GM23338 (cell line): ENCODE results near the gene ARID1B. TPM values are rescaled to one million over a fixed set of nuclear protein-coding genes. Genes with fewer than 3 reads are reported as not detected.
A peak's percentile ranks its signal among the peaks of the same experiment; 100 is the strongest.

Experiments used
- ATAC-seq: fragments of 200-7000 bp; cut with Tn5 transposase; 3 replicates; pipeline ENCODE4 v1.9.1; 2020
- DNase-seq: peaks from one replicate; pipeline ENCODE4 v3.0.0-alpha.2; 2015; ENCODE audit warnings: low spot score
- H2AFZ ChIP-seq: fragments of 200-600 bp; sonication (generic); 2 replicates; pipeline ENCODE4 v1.8.0; 2016; ENCODE audit warnings: antibody characterized with exemption, mild to moderate bottlenecking, moderate library complexity
- H3F3A ChIP-seq: fragments of 200-600 bp; sonication (generic); replicated peaks from 2 replicates; pipeline ENCODE4 v1.8.0; 2017; ENCODE audit warnings: antibody characterized with exemption, mixed run types, low read depth
- H3K27ac ChIP-seq: fragments of 200-600 bp; sonication (generic); 2 replicates; pipeline ENCODE4 v1.6.1; 2016; ENCODE audit warnings: low read depth
- H3K27me3 ChIP-seq: fragments of 200-600 bp; sonication (generic); 2 replicates; pipeline ENCODE4 v1.8.0; 2016; ENCODE audit warnings: mild to moderate bottlenecking, mixed run types, moderate library complexity; ENCODE audit not compliant: insufficient read depth
- H3K36me3 ChIP-seq: fragments of 200-600 bp; sonication (generic); 2 replicates; pipeline ENCODE4 v1.8.0; 2016; ENCODE audit warnings: mild to moderate bottlenecking; ENCODE audit not compliant: insufficient read depth
- H3K4me1 ChIP-seq: fragments of 200-600 bp; sonication (generic); 2 replicates; pipeline ENCODE4 v1.8.0; 2016; ENCODE audit warnings: mild to moderate bottlenecking, moderate library complexity; ENCODE audit not compliant: insufficient read depth
- H3K4me2 ChIP-seq: fragments of 200-600 bp; sonication (generic); 2 replicates; pipeline ENCODE4 v1.7.1; 2017; ENCODE audit warnings: mixed run types
- H3K4me3 ChIP-seq: fragments of 200-600 bp; sonication (generic); 2 replicates; pipeline ENCODE4 v1.6.1; 2016; ENCODE audit warnings: mixed run types
- H3K79me2 ChIP-seq: fragments of 200-600 bp; sonication (generic); replicated peaks from 2 replicates; pipeline ENCODE4 v1.8.0; 2017; ENCODE audit warnings: mild to moderate bottlenecking; ENCODE audit not compliant: insufficient read depth
- H3K9me2 ChIP-seq: fragments of 200-600 bp; sonication (generic); 2 replicates; pipeline ENCODE4 v1.8.0; 2017; ENCODE audit not compliant: insufficient read depth
- H4K20me1 ChIP-seq: fragments of 200-600 bp; sonication (generic); replicated peaks from 2 replicates; pipeline ENCODE4 v1.8.0; 2017; ENCODE audit warnings: mild to moderate bottlenecking; ENCODE audit not compliant: insufficient read depth
- H3K27ac Mint-ChIP-seq: 2 replicates; pipeline ENCODE4 v1.8.0; 2020; ENCODE audit warnings: inconsistent platforms, mild to moderate bottlenecking, moderate library complexity, mixed read lengths
- H3K27me3 Mint-ChIP-seq: 3 replicates; pipeline ENCODE4 v1.8.0; 2022; ENCODE audit warnings: low read depth, mild to moderate bottlenecking, moderate library complexity, mixed read lengths, inconsistent platforms; ENCODE audit not compliant: insufficient read depth, poor library complexity
- H3K36me3 Mint-ChIP-seq: 3 replicates; pipeline ENCODE4 v1.8.0; 2021; ENCODE audit warnings: low read depth, mild to moderate bottlenecking, inconsistent platforms, moderate library complexity, mixed read lengths
- H3K4me1 Mint-ChIP-seq: 3 replicates; pipeline ENCODE4 v1.8.0; 2020; ENCODE audit warnings: mild to moderate bottlenecking, inconsistent platforms, mixed read lengths
- H3K4me3 Mint-ChIP-seq: 3 replicates; pipeline ENCODE4 v1.8.0; 2021; ENCODE audit warnings: moderate library complexity, mild to moderate bottlenecking, inconsistent platforms, mixed read lengths
- H3K9me3 Mint-ChIP-seq: 3 replicates; pipeline ENCODE4 v1.8.0; 2020; ENCODE audit warnings: moderate library complexity, mild to moderate bottlenecking, inconsistent platforms, mixed read lengths
- CREB1 ChIP-seq: fragments of 250-450 bp; sonication (Bioruptor Pico); IDR thresholded peaks from 2 replicates; pipeline ENCODE4 v1.5.0; 2020; ENCODE audit warnings: low read depth, mild to moderate bottlenecking, moderate library complexity
- ETS1 ChIP-seq: IDR thresholded peaks from 2 replicates; pipeline ENCODE4 v1.6.1; 2016; ENCODE audit warnings: antibody characterized with exemption
- EZH2 ChIP-seq: fragments of 200-600 bp; sonication (generic); IDR thresholded peaks from one replicate; pipeline ENCODE4 v1.8.0; 2017; ENCODE audit warnings: antibody characterized with exemption, mild to moderate bottlenecking, low read depth; ENCODE audit not compliant: unreplicated experiment
- EZH2phosphoT487 ChIP-seq: fragments of 200-600 bp; sonication (generic); IDR thresholded peaks from one replicate; pipeline ENCODE4 v1.8.1; 2018; ENCODE audit warnings: antibody characterized with exemption; ENCODE audit not compliant: unreplicated experiment
- POLR2AphosphoS5 ChIP-seq: IDR thresholded peaks from 2 replicates; pipeline ENCODE4 v1.6.1; 2016; ENCODE audit warnings: antibody characterized with exemption, low read depth
- REST ChIP-seq: IDR thresholded peaks from one replicate; pipeline ENCODE4 v1.6.1; 2018; ENCODE audit warnings: antibody characterized with exemption; ENCODE audit not compliant: unreplicated experiment
- STAT1 ChIP-seq: IDR thresholded peaks from one replicate; pipeline ENCODE4 v1.6.1; 2016; ENCODE audit warnings: antibody characterized with exemption; ENCODE audit not compliant: unreplicated experiment
- ZNF462 ChIP-seq: fragments of 250-450 bp; sonication (Bioruptor Pico); IDR thresholded peaks from 2 replicates; pipeline ENCODE4 v1.5.0; 2020; ENCODE audit warnings: mild to moderate bottlenecking, moderate library complexity
- polyA plus RNA-seq: library from polyadenylated mRNA; unstranded; fragments of >200 nt; fragmentation: Nextera tagmentation; extraction: Ambion mirVana; gene quantifications from 2 replicates; pipeline ENCODE4 v1.2.1, GENCODE V29; 2016
- total RNA-seq: library from RNA; depleted of rRNA; stranded (reverse); fragments of >200 nt; shearing (Covaris generic); gene quantifications from 2 replicates; pipeline ENCODE4 v1.2.3, GENCODE V29; 2014
- TF ChIP-seq, protein P1 (sequence below), 2 experiments: fragments of 200-600 bp in 1 of 2; sonication (generic) in 1 of 2; conservative IDR thresholded peaks; 2 replicates each; pipeline versions ENCODE4 v1.5.1 to v1.6.1; 2016 to 2017; ENCODE audit warnings: antibody characterized with exemption in 2 of 2, low read depth in 2 of 2, mild to moderate bottlenecking in 2 of 2, moderate library complexity in 1 of 2

Gene ARID1B
- total and polyA plus RNA-seq, 2 experiments from 2014 or later = 59.3 to 72.2 TPM

GRCh38 chr6:156771761-156772160 is 5.4 kb upstream of the ARID1B start:
- no peak overlapping the region for H3K4me3 ChIP-seq
- 0 out of 2 replicates have a peak, but pooled peaks cover 4% of the 10 kb centered on the region for H3F3A ChIP-seq
- H3K27me3 ChIP-seq = no peaks in the 10 kb centered on the region
- DNase-seq = no peak
- H3K9me3 Mint-ChIP-seq = no peaks in the 10 kb centered on the region
- no peak for ATAC-seq
- H3K4me1 Mint-ChIP-seq = peaks cover 51% of the 10 kb centered on the region
- TF ChIP-seq POLR2AphosphoS5 = no peak
- no peak for TF ChIP-seq ETS1
- TF ChIP-seq, protein P1, sequence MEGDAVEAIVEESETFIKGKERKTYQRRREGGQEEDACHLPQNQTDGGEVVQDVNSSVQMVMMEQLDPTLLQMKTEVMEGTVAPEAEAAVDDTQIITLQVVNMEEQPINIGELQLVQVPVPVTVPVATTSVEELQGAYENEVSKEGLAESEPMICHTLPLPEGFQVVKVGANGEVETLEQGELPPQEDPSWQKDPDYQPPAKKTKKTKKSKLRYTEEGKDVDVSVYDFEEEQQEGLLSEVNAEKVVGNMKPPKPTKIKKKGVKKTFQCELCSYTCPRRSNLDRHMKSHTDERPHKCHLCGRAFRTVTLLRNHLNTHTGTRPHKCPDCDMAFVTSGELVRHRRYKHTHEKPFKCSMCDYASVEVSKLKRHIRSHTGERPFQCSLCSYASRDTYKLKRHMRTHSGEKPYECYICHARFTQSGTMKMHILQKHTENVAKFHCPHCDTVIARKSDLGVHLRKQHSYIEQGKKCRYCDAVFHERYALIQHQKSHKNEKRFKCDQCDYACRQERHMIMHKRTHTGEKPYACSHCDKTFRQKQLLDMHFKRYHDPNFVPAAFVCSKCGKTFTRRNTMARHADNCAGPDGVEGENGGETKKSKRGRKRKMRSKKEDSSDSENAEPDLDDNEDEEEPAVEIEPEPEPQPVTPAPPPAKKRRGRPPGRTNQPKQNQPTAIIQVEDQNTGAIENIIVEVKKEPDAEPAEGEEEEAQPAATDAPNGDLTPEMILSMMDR (conservative IDR thresholded peaks at IDR 0.05; ENCODE audit: low read depth in 2 of 2) = no peak
- no peak for TF ChIP-seq REST
- TF ChIP-seq EZH2phosphoT487 = no peak
- TF ChIP-seq CREB1 (CRISPR knock-in tag) = no peak
- H3K27ac Mint-ChIP-seq = no peak overlapping the region
- H3K4me2 ChIP-seq = no peak overlapping the region
- H3K4me3 Mint-ChIP-seq = no peak overlapping the region
- no peak overlapping the region for H2AFZ ChIP-seq
- H4K20me1 ChIP-seq = no peaks in the 10 kb centered on the region
- H3K9me2 ChIP-seq = no peaks in the 10 kb centered on the region
- no peak overlapping the region for H3K27ac ChIP-seq
- H3K79me2 ChIP-seq = peaks cover 14% of the 10 kb centered on the region
- H3K27me3 Mint-ChIP-seq = peaks cover 7% of the 10 kb centered on the region
- peaks cover 38% of the 10 kb centered on the region for H3K4me1 ChIP-seq
- H3K36me3 Mint-ChIP-seq = 0 out of 3 replicates have a peak, but pooled peaks cover 3% of the 10 kb centered on the region
- no peaks in the 10 kb centered on the region for H3K36me3 ChIP-seq

GRCh38 chr6:156773476-156773875 is 3.7 kb upstream of the ARID1B start:
- H3K27ac ChIP-seq = no peak overlapping the region
- Mint-ChIP-seq H3K4me3 (no peak overlapping the region), H3K9me3 (no peaks in the 10 kb centered on the region; the same call in 2 of the 3 replicates), H3K36me3 (0 out of 3 replicates have a peak, but pooled peaks cover 4% of the 10 kb centered on the region), H3K27ac (no peak overlapping the region), H3K4me1 (peaks cover 42% of the 10 kb centered on the region), H3K27me3 (peaks cover 9% of the 10 kb centered on the region)
- no peaks in the 10 kb centered on the region for H3K36me3 ChIP-seq
- H2AFZ ChIP-seq = no peak overlapping the region
- no peaks in the 10 kb centered on the region for H3K27me3 ChIP-seq
- peaks cover 31% of the 10 kb centered on the region for H3K4me1 ChIP-seq
- H3K4me2 ChIP-seq = peak overlapping the region; percentile 86; the same call in 1 of the 2 replicates
- ATAC-seq (peak; percentile 16), DNase-seq (no peak)
- H3F3A ChIP-seq = 0 out of 2 replicates have a peak, but pooled peaks cover 4% of the 10 kb centered on the region
- no peak overlapping the region for H3K4me3 ChIP-seq
- H3K79me2 ChIP-seq = peaks cover 15% of the 10 kb centered on the region
- H4K20me1 ChIP-seq = no peaks in the 10 kb centered on the region
- no peaks in the 10 kb centered on the region for H3K9me2 ChIP-seq
- TF ChIP-seq EZH2 (no peak), ZNF462 (CRISPR knock-in tag) (no peak), POLR2AphosphoS5 (no peak), STAT1 (no peak)
